SH-SY5Y (cell line): ENCODE measurements around the gene PBX2.

Experiments used
- GATA2 ChIP-seq: IDR thresholded peaks from 2 replicates; pipeline ENCODE4 v1.6.1; 2011; ENCODE audit warnings: mild to moderate bottlenecking, low read depth, low read length
- GATA3 ChIP-seq: IDR thresholded peaks from 2 replicates; pipeline ENCODE4 v1.6.1; 2011; ENCODE audit warnings: low read depth, mild to moderate bottlenecking, low read length, moderate library complexity

- TF ChIP-seq GATA2 (no peak), GATA3 (no peak)
Measured at GRCh38 chr6:32176476-32177182, 13.4 kb downstream of the PBX2 start.
